Iris pigment epithelial cell (primary cell): Measurements from ENCODE around the gene PKP1.
"Not testable (repeated sequence)": the region's sequence is repeated elsewhere in the genome, so short reads cannot be mapped to it uniquely, and the experiment has no call there.

Experiments used
- DNase-seq: peaks from one replicate; pipeline ENCODE4 v3.0.0-alpha.2; 2011; ENCODE audit warnings: low read depth

PKP1 gene, protein sequence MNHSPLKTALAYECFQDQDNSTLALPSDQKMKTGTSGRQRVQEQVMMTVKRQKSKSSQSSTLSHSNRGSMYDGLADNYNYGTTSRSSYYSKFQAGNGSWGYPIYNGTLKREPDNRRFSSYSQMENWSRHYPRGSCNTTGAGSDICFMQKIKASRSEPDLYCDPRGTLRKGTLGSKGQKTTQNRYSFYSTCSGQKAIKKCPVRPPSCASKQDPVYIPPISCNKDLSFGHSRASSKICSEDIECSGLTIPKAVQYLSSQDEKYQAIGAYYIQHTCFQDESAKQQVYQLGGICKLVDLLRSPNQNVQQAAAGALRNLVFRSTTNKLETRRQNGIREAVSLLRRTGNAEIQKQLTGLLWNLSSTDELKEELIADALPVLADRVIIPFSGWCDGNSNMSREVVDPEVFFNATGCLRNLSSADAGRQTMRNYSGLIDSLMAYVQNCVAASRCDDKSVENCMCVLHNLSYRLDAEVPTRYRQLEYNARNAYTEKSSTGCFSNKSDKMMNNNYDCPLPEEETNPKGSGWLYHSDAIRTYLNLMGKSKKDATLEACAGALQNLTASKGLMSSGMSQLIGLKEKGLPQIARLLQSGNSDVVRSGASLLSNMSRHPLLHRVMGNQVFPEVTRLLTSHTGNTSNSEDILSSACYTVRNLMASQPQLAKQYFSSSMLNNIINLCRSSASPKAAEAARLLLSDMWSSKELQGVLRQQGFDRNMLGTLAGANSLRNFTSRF

DNA sequence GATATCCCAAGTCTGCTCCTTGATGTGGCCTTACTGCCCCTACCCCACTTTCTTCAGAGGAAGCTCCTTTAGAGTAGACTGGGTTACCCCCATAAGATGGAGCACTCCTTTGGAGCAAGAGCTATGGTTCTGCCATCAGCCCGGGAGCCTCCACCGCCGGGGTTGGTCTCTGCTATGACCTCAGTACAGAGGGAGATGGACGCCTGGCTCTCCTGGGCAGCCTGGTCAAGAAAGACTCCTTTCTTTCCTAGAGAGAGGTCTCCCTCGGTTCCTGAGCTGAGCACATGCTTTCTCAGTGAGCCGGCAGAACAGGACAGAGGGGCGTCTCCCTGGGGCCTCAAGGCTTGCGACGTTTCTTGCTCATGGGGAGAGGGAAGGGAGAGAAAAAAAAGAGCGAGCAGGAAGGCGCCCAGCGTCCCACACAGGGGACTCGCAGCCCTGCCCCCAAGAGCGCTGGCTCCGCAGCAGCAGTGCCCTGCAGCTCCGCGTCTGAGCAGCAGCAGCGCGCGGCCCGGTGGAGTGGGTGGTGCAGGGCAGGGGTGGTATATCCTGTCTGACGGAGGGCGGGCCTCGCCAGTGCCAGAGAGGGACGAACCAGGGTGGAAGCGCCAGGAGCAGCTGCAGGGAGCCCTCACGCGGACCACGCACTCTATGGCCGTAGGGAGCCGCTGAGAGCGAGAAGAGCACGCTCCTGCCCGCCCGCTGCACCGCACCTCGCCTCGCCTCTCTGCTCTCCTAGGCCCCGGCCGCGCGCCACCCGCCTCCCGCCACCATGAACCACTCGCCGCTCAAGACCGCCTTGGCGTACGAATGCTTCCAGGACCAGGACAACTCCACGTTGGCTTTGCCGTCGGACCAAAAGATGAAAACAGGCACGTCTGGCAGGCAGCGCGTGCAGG lies at the start of gene PKP1:
Gene PKP1 (plus strand): TSS at position 576 of the 899 bp plus-strand sequence. CDS start 197 bp downstream, at position 773.
- DNase-seq = no peak

DNA sequence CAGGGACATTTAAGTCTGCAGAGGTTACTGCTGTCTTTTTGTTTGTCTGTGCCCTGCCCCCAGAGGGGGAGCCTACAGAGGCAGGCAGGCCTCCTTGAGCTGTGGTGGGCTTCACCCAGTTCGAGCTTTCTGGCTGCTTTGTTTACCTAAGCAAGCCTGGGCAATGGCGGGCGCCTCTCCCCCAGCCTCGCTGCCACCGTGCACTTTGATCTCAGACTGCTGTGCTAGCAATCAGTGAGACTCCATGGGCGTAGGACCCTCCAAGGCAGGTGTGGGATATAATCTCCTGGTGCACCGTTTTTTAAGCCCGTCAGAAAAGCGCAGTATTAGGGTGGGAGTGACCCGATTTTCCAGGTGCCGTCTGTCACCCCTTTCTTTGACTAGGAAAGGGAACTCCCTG lies 43.7 kb upstream of the PKP1 start:
- DNase-seq = not testable (repeated sequence)

DNA sequence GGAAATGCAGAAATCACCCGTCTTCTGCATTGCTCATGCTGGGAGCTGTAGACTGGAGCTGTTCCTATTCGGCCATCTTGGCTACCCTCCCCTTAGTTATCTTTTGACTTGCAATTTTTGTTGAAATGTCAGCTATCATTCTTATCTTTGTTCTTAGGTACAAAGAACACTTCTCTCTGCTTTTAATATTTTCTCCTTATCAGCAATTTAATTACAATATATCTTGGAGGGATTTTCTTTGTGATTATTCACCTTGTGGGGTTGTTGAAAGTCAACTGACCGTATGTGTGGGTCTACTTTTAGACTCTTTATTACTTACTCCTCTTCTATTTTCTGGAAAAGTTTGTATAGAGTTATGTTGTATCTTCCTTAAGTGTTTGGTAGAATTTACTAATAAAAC lies 43.1 kb upstream of the PKP1 start:
- no peak for DNase-seq

DNA sequence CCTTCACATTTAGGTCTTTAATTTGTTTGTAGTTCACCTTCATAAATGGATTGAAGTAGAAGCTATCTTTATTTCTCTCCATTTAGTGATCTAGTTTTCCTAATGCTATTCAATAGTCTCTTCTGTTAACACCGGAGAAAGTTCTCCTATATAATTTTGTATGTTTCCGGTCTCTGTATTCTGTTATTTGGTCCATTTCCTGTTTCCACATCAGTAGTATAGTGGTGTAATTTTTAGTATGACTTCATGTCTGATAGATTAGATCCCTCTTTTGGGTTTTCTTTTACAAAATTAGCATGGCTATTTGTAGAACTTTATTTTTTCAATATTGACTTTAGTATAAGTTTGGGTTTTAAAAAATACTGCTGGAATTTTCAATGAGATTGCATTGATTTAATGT lies 41.6 kb upstream of the PKP1 start:
- DNase-seq = no peak

DNA sequence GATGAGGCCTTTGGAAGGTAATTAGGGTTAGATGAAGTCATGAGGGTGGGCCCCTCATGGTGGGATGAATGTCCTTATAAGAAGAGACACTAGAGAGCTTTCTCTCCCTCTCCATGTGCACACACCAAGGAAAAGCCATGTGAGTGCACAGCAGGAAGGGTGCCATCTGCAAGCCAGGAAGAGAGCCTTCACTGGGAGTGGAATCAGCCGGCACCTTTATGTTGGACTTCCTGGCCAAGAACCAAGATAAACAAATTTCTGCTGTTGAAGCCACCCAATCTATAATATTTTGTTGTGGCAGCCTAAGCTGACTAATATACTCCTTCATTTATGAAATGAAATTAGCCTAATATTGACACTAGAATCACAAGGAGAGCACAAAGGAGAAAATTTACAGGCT lies 38.2 kb upstream of the PKP1 start:
- DNase-seq = no peak

DNA sequence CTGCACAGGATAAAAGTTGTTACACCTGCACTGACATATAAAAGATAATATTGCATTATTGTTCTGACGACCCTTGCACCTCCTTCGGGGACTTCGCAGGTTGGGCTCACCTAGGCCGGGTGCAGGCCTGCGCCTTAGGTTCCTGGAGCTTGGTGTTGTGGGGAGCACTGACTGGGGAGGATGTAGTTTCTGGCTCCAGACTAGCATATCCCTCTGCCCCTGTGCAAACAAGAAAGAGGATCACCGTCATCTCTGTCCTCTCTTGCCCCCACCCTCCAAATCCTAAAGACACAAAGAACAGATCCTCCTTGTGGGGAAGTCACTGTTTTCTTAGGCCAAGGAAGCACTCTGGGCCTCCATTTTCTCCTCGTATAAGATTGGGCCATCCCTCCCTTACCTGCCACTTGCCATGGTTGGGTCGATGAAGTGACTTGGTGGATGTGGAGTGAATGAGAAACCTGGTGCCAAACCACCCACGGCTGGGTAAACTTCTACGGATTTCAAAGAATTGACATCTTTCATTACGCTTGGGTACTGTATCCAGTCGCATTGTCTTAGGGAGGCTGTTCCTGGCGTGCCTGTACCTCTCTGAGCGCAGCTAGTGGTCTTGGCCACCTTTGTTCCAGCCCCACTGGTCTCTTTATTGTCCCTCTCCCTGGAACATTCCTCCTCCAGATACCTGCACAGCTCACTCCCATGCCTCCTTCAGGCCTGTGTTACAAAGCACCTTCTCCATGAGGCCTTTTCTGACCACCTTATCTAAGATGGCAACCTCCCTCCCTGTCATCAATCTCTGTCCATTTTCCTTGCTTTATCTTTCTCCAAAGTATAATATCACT lies 34.4 kb upstream of the PKP1 start:
- DNase-seq = no peak

DNA sequence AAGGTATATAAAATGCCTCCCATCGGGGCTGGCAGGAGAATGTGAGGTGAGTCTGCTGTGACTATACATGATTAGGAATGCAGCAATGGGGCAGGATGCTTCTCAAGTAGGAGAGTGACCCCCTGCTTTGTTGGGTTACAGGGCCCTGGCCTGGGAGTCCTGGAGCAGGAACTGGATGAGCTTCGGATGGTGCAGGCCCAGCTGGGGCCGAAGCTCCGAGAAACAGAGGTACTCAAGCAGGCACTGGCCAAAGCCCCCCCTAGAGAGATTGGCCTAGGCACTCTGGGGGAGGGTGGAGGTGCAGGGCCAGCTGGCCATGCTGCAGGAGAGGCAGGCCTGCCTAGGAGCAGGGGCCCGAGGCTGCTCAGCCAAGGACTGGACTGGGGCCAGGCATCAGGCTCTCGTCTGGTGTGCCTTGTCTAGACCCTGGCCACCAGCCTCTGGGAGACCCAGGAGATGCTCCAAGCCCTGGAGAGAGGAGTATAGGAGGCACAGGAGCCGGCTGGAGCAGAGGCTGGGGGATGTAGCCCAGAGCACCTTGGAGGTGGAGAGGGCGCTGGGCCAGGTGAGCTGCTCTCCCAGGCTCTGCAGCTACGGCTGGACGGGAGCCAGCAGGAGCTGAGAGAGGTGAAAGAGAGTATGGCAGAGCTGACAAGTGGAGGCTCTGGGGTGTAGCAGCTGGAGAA lies 32.8 kb upstream of the PKP1 start:
- no peak for DNase-seq

DNA sequence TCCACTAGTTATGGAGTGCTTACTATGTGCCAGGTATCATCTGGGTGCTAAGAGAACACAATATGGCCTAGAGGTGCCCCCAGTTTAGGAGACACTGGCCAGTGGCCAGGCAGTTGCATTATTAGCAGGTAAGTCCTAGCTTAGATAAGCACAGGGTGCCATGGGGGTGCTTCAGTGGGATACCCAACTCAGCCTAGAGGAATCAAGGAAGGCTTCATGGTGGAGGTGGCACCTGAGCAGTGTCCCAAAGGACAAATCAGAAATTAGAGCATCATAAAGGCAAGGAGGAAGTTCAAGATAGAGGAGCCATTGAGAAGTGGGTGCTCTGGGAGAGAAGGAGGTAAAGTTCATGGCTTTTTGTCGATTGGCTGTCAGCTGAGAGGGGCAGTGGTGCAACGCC lies 31.9 kb upstream of the PKP1 start:
- no peak for DNase-seq

DNA sequence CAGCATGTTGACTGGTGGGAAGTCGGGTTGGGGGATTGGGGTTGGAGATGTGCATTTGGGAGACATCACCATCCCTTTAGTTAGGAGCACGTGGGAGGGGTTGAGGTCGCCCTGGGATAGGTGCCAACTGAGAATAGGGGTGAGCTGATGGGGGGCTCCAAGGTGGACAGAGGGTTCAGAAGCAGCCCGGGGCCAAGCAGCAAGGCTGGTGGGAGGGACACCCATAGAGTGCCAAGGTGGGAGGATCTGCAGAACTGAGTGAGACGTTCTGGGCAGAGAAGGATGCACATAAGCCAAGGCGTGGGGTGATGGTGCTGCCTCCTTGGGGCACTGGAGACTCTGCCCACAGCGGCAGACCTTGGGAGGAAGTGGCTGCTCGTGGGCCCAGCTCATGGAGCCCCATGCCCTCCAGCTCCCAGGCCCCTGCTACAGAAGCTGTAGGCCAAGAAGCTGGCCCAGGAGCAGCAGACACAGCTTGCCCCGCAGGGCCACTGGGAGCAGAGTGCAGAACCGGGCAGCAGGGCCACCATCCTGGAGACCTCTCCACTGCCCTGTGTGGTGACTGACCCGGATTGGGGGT lies 31.4 kb upstream of the PKP1 start:
- no peak for DNase-seq

DNA sequence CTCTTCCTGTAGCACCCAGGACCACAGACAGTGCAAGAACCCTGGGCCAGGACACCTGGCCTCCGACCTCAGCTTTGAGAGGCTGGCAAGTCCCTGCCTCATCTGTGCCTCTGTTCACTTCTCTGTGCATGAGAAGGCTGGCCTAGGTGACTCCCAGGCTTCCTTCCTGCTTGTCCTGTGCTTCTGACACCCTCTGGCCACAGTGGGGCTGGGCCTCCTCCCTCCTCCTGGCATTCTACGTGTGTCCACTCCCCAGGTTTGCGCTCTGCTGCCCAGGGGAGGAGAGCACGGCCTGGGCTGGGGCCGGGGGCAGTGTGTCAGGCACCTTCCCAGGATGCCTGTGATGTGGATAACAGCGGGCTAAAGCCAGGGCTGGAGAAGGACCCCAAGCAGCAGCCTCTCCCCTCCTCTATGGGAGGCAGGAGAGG lies 30.3 kb upstream of the PKP1 start:
- no peak for DNase-seq

DNA sequence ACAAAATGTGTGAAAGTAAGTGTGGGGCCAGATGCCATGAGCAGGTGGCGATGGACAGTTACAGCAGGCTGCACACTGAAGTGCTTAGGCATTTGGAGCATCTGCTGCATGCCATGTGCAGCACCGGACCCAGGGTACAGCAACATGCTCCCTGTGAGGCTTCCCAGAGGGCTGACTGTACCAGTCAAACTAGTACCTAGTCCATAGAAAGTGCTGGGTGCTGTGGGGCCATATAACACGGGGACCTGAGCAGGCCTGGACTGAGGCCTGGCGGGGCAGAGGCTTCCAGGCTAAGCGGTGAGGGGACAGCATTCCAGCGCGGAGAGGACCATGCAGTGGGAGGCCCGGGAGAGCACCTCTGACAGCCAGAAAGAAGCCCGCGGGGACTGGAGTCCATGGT lies 29.9 kb upstream of the PKP1 start:
- no peak for DNase-seq

DNA sequence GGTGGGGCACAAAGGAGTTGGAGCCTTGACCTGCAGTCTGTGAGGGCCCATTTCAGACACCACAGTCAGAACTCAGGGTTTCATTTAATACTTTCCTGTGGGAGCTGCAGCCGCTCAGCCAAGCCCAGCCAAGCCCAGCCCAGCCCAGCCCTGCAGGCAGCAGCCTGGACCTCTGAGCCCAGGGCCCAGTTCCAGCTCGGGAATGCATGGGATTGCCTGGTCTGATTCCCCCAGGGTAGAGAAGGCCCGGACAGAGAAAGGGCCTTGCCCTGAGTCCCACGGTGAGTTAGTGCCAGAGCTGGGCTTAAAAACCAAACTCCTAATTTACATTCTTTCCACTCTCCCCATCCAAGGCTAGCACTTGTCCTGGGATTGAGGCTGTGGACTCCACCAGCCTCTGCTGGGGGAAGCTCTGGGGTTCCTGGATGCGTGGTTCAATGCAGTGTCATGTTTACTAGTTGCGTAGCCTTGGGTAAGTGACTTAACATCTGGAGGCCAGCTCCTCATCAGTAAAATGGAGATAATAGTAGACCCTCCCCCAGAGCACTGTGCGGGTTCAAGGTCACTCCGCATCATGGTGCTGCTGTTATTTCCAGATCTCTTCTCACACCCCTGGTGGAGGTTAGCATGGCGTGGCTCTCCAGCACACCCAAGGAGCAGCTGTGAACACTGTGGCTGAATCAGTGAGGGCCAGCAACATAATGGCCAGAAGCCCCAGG lies 29.2 kb upstream of the PKP1 start:
- DNase-seq = no peak

DNA sequence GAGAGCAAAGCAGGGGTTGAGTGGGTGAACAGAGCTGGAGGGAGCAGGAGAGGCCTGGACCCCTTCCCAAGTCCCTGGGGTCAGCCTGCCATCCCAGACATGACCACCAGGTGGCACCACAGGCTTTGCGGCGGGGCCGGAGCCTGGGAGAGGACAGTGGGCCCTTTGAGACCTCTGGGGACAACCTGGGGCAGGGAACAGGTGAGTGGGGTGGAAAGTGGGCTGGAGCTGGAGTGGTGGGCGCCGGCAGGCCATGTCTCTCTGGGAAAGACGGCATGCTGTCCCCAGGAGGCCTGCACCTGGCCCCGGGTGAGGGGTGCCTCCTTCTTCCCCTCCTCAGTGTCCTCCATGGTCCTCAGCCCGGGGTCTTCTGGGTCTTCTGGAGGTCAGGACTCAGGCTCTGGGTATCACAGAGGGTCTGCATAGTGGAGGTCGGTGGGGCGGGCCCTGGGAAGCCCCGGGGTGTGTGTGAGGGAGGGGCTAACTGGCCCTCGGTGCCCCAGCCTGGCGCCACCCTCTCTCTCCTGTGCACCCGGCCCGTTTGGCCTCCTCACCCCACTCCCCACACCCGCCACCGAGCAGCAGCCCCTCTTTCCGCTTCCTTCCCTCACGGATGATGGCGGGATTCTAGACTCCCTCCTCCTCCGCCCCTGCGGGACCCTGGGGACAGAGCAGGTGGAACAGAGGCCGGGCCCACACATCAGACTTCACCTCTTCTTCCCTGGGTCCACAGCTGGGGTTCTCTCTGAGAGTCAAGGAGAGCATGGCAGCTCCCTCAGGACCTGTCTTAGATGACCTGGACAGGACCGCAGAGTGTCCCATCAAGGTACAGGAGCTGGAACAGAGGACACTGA lies 28.5 kb upstream of the PKP1 start:
- peak; percentile 11 for DNase-seq

DNA sequence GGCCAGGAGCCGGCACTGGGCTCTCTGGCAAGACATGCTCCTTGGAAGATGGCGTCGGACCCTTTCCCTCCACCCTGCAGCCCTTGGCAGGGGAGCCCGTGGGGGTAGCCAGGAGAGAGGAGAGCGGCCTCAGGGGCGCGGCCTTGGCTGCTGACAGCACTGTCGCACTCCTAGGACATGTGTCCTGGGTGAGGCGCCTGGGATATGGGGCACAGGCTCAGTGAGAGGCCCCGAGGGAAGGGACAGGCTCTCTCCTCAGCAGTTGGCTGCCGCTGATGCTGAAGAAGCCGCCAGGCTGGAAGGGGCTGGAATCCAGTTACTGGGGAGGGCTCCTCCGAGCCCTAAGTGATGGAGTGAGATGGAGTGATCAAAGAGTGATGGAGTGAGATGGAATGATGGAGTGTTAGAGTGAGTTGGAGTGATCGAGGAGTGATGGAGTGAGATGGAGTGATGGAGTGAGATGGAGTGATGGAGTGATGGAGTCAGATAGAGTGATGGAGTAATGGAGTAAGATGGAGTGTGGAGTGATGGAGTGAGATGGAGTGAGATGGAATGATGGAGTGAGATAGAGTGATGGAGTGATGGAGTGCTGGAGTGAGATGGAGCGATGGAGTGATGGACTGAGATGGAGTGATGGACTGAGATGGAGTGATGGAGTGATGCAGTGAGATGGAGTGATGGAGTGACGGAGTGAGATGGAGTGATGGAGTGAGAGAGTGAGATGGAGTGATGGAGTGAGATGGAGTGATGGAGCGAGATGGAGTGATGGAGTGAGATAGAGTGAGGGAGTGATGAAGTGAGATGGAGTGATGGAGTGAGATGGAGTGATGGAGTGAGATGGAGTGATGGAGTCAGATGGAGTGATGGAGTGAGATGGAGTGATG lies 27.6 kb upstream of the PKP1 start:
- no peak for DNase-seq

DNA sequence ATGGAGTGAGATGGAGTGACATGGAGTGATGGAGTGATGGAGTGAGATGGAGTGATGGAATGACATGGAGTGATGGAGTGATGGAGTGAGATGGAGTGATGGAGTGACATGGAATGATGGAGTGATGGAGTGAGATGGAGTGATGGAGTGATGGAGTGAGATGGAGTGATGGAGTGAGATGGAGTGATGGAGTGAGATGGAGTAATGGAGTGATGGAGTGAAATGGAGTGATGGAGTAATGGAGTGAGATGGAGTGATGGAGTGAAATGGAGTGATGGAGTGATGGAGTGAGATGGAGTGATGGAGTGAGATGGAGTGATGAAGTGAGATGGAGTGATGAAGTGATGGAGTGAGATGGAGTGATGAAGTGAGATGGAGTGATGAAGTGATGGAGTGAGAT lies 25.2 kb upstream of the PKP1 start:
- not testable (repeated sequence) for DNase-seq

DNA sequence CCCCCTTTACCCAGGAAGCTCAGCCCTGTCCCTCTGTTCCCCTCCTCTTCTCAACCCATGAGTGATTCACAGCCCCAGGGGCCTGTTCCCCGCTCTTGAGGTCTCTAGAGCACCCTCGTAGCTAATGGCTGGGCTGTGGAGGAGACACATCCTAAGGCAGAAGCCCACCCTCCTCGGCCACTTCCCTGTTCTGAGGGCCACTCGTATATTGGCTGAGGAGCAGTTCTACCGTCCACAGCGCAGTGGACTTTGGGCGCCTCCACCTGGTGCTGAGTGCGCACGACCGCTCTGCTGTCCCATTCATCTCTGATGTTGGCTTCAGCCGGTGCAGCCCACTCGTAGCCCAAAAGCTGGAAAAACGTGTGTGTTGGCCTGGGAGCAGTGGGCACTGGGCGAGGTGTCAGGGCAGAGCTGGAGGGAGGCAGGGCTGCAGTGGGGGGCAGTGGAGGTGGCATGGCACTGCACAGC lies 24.5 kb upstream of the PKP1 start:
- no peak for DNase-seq

DNA sequence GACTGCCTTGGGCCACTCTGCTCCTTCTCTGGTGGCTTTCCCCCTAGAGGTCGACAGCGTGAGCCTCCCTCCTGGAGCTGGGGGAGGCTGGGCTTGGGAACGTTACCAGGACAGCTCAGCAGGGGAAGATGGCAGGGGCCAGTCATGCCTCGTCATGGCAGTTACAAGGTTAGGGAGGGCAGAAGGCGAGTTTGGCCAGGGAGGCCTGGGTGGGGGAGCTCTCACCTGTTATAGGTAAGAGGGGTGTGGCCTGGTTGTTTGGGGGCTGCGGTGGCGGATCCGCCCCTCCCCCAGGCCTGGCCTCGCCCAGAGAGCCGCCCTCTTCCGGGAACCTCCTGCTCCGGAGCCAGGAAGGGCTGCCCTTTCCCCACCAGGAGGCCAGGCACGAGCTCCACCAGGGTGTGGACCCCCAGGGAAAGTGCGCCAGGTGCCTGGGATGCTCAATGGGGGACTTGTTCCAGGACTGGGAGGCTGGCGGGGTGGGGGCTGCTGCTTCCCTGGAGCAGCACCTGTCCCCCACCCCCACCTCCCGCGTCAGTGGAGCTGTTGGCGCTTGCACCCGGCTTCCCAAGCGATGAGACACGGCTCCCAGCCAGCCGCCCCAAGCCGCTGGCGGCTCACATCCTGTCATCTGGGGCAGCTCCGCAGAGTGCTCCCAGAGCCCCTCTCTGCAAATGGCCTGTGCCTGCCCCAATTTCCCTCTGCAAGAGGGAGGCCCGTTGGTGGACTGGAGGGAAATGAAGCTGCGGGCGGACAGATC lies 23.6 kb upstream of the PKP1 start:
- DNase-seq = peak; percentile 22
